SK-N-SH (cell line): Measurements from ENCODE around the gene TXNDC8. TPM values are rescaled to one million over a fixed set of nuclear protein-coding genes. Genes with fewer than 3 reads are reported as not detected.

Source experiments
- CTCF ChIA-PET: fragments of 300-600, 350-600 bp; formaldehyde crosslinking; extraction: SDS; loops from one replicate; lab custom pipeline; 2021; lab: Yijun Ruan, JAX
- POLR2A ChIA-PET: fragments of 350-600 bp; sonication (Branson Sonifier 250); formaldehyde crosslinking; extraction: SDS; loops from one replicate; lab custom pipeline; 2020; ENCODE audit warnings: antibody characterized with exemption, inconsistent platforms; lab: Yijun Ruan, JAX
- DNase-seq: peaks from one replicate; pipeline ENCODE4 v3.0.0; 2012
- H2AFZ ChIP-seq: fragments of 200-600 bp; sonication (generic); 2 replicates; pipeline ENCODE4 v1.8.1; 2016; ENCODE audit warnings: antibody characterized with exemption, mild to moderate bottlenecking, low read depth
- H3F3A ChIP-seq: fragments of 200-600 bp; sonication (generic); replicated peaks from 2 replicates; pipeline ENCODE3; 2016; ENCODE audit warnings: antibody characterized with exemption, mild to moderate bottlenecking; ENCODE audit not compliant: insufficient read depth
- H3K27ac ChIP-seq, 2 experiments: fragments of 200-500 bp in 1 of 2; fragments of 200-600 bp in 1 of 2; sonication (Bioruptor generic) in 1 of 2; sonication (generic), shearing (Covaris generic) in 1 of 2; 2 replicates each; pipeline versions ENCODE4 v1.5.1 to v1.6.1; 2014 to 2016; ENCODE audit warnings: low read depth in 2 of 2, inconsistent platforms in 1 of 2, low read length in 1 of 2, mild to moderate bottlenecking in 1 of 2, mixed read lengths in 1 of 2
- H3K27me3 ChIP-seq: fragments of 200-600 bp; sonication (generic), shearing (Covaris generic); 2 replicates; pipeline ENCODE4 v1.6.1; 2016; ENCODE audit warnings: mixed run types; ENCODE audit not compliant: insufficient read depth
- H3K36me3 ChIP-seq, 2 experiments: fragments of 200-500 bp in 1 of 2; fragments of 200-600 bp in 1 of 2; sonication (Bioruptor generic) in 1 of 2; sonication (generic) in 1 of 2; replicated peaks in 1 of 2; 2 replicates each; pipeline versions ENCODE3 to v1.5.1; 2014 to 2016; ENCODE audit warnings: low read length in 1 of 2, mild to moderate bottlenecking in 1 of 2; ENCODE audit not compliant: insufficient read depth in 2 of 2, control insufficient read depth in 1 of 2
- H3K4me1 ChIP-seq, 2 experiments: fragments of 200-500 bp in 1 of 2; fragments of 200-600 bp in 1 of 2; sonication (Bioruptor generic) in 1 of 2; sonication (generic), shearing (Covaris generic) in 1 of 2; 2 replicates each; pipeline versions ENCODE4 v1.5.1 to v1.6.1; 2014 to 2016; ENCODE audit warnings: low read depth in 1 of 2, low read length in 1 of 2, mixed run types in 1 of 2; ENCODE audit not compliant: insufficient read depth in 2 of 2, control insufficient read depth in 1 of 2
- H3K4me2 ChIP-seq: fragments of 200-600 bp; sonication (generic), shearing (Covaris generic); 2 replicates; pipeline ENCODE4 v1.6.1; 2017; ENCODE audit warnings: mixed run types
- H3K4me3 ChIP-seq, 2 experiments: fragments of 200-500 bp in 1 of 2; fragments of 200-600 bp in 1 of 2; sonication (Bioruptor generic) in 1 of 2; sonication (generic), shearing (Covaris generic) in 1 of 2; 2 replicates each; pipeline versions ENCODE4 v1.5.1 to v1.8.1; 2014 to 2016; ENCODE audit warnings: low read depth in 2 of 2, inconsistent platforms in 1 of 2, low read length in 1 of 2, mild to moderate bottlenecking in 1 of 2, mixed read lengths in 1 of 2, moderate library complexity in 1 of 2
- H3K79me2 ChIP-seq: fragments of 200-600 bp; sonication (generic); 2 replicates; pipeline ENCODE4 v1.8.1; 2017; ENCODE audit warnings: mild to moderate bottlenecking; ENCODE audit not compliant: insufficient read depth
- H3K9ac ChIP-seq: fragments of 200-600 bp; sonication (generic); 2 replicates; pipeline ENCODE4 v1.6.1; 2017; ENCODE audit warnings: mixed run types
- H3K9me2 ChIP-seq: fragments of 200-600 bp; sonication (generic); 2 replicates; pipeline ENCODE4 v1.6.1; 2017; ENCODE audit warnings: mixed run types
- H3K9me3 ChIP-seq: fragments of 200-600 bp; sonication (generic); 2 replicates; pipeline ENCODE4 v1.6.1; 2017; ENCODE audit warnings: mixed run types, mild to moderate bottlenecking, moderate library complexity
- H4K20me1 ChIP-seq: fragments of 200-600 bp; sonication (generic); 2 replicates; pipeline ENCODE4 v1.6.1; 2017; ENCODE audit warnings: mild to moderate bottlenecking, mixed run types; ENCODE audit not compliant: insufficient read depth
- CTCF ChIP-seq: fragments of 200-600 bp; sonication (generic); IDR thresholded peaks from 2 replicates; pipeline ENCODE4 v1.6.1; 2017; ENCODE audit warnings: antibody characterized with exemption, mild to moderate bottlenecking, moderate library complexity
- EP300 ChIP-seq, 2 experiments: IDR thresholded peaks; 2 replicates each; pipeline versions ENCODE4 v1.4.0 to v1.6.1; 2012; ENCODE audit warnings: borderline replicate concordance in 1 of 2, low read depth in 1 of 2, low read length in 1 of 2
- EZH2phosphoT487 ChIP-seq: fragments of 200-600 bp; sonication (generic); IDR thresholded peaks from 2 replicates; pipeline ENCODE4 v1.6.1; 2017; ENCODE audit warnings: low read depth, mixed run types, mild to moderate bottlenecking, antibody characterized with exemption, moderate library complexity, borderline replicate concordance
- GABPA ChIP-seq: IDR thresholded peaks from 2 replicates; pipeline ENCODE4 v1.4.0; 2012; ENCODE audit warnings: low read depth, mild to moderate bottlenecking
- GATA2 ChIP-seq: sonication (generic); formaldehyde crosslinking; IDR thresholded peaks from 2 replicates; pipeline ENCODE4 v1.5.0; 2020; ENCODE audit warnings: mild to moderate bottlenecking, missing genetic modification reagents
- JUND ChIP-seq: IDR thresholded peaks from 2 replicates; pipeline ENCODE4 v1.4.0; 2012
- MAX ChIP-seq: IDR thresholded peaks from 2 replicates; pipeline ENCODE4 v1.4.0; 2012; ENCODE audit warnings: low read depth
- NFIC ChIP-seq: IDR thresholded peaks from 2 replicates; pipeline ENCODE4 v1.4.0; 2012; ENCODE audit warnings: borderline replicate concordance
- RAD21 ChIP-seq: IDR thresholded peaks from 2 replicates; pipeline ENCODE4 v1.6.1; 2012; ENCODE audit warnings: mild to moderate bottlenecking, low read length
- SIN3A ChIP-seq: IDR thresholded peaks from 2 replicates; pipeline ENCODE4 v1.6.1; 2012; ENCODE audit warnings: low read depth, mild to moderate bottlenecking, low read length, moderate library complexity, borderline replicate concordance
- SMC3 ChIP-seq: IDR thresholded peaks from 2 replicates; pipeline ENCODE4 v1.6.1; 2012; ENCODE audit warnings: low read depth, low read length, improper control_type of control experiment
- TEAD4 ChIP-seq: IDR thresholded peaks from 2 replicates; pipeline ENCODE4 v1.4.0; 2012; ENCODE audit warnings: mild to moderate bottlenecking, borderline replicate concordance; ENCODE audit not compliant: insufficient read depth
- WGBS: methylation state at CpG from one replicate; pipeline ENCODE4 v1.1.6; 2017; ENCODE audit warnings: low lambda C conversion rate; 5-methylcytosine and 5-hydroxymethylcytosine counted together
- polyA plus RNA-seq, 3 experiments: library from polyadenylated mRNA; depleted of rRNA; stranded (reverse); fragments of >200 nt; gene quantifications; 2 replicates each; pipeline ENCODE4 v1.2.3, GENCODE V29; 2012
- TF ChIP-seq, protein P1 (sequence below): fragments of 150-350 bp; IDR thresholded peaks from 2 replicates; pipeline ENCODE4 v1.6.1; 2016; ENCODE audit warnings: mild to moderate bottlenecking, low read depth, low read length

Gene TXNDC8
- polyA plus RNA-seq, 1 of the 3 experiments (the other 2 are of a cell fraction): not detected

DNA sequence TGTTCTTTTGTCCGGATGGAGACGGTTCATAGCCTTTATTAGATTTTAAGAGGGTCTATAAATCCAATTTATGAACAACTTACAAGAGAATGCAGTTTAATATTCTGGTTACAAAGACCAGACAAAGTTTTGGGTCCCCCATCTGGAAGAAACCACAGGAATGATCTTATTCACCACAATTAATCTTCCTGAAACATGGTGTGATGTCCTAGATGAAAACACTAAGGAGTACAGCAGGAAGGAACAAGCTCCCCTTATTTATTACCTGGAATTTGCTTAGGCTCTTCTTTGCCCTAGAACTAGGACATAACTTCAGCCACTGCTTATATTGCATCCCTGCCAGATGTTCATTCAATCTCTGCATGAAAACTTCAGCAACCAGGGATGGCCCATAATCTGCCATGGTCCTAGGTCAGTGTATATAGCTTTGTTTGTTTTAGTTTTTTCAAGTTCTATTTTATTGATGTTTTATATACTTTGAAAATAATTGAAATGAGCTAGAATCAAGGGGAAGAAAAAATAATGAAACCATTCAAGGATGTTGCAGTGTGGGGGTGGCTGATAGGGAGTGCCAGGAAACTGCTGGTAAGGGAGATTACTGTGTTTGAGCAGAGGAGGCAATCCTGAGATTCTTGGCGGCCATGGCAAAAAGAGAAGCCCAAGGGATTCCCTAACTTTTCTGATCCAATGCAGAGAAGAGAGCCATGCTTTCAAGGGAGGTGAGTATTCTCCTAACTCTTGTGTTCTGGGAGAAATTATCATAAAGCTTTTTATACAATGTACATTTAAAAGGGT lies 16.8 kb downstream of the TXNDC8 start:
- Histone ChIP-seq H3K27ac (no peak overlapping the region), H3K4me2 (no peak overlapping the region), H3K9me3 (no peaks in the 10 kb centered on the region), H3K9me2 (no peaks in the 10 kb centered on the region), H3K4me1 (no peaks in the 10 kb centered on the region), H3K36me3 (no peaks in the 10 kb centered on the region), H3K9ac (no peak overlapping the region), H4K20me1 (no peaks in the 10 kb centered on the region), H3K27me3 (no peaks in the 10 kb centered on the region), H3K79me2 (no peaks in the 10 kb centered on the region), H2AFZ (no peak overlapping the region), H3F3A (no peaks in the 10 kb centered on the region), H3K4me3 (no peak overlapping the region)
- POLR2A ChIA-PET: no interaction called here
- no peak for DNase-seq
- TF ChIP-seq MAX (no peak), JUND (no peak), EZH2phosphoT487 (no peak), GATA2 (no peak), SMC3 (no peak), RAD21 (no peak), SIN3A (no peak), GABPA (no peak), EP300 (IDR thresholded peaks at IDR 0.05; ENCODE audit: borderline replicate concordance in 1 of 2, low read depth in 1 of 2, low read length in 1 of 2) (no peak), NFIC (no peak)
- TF ChIP-seq, protein P1, sequence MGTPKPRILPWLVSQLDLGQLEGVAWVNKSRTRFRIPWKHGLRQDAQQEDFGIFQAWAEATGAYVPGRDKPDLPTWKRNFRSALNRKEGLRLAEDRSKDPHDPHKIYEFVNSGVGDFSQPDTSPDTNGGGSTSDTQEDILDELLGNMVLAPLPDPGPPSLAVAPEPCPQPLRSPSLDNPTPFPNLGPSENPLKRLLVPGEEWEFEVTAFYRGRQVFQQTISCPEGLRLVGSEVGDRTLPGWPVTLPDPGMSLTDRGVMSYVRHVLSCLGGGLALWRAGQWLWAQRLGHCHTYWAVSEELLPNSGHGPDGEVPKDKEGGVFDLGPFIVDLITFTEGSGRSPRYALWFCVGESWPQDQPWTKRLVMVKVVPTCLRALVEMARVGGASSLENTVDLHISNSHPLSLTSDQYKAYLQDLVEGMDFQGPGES: no peak
- WGBS: 33% methylated on average over 3 of the region's 3 CpGs
- CTCF ChIA-PET: no interaction called here

GRCh38 chr9:110319781-110320492 lies 17.7 kb downstream of the TXNDC8 start:
- WGBS: 32% methylated on average over 4 of the region's 4 CpGs
- Histone ChIP-seq H3K4me1 (no peaks in the 10 kb centered on the region), H4K20me1 (no peaks in the 10 kb centered on the region), H3K79me2 (no peaks in the 10 kb centered on the region), H3K27me3 (no peaks in the 10 kb centered on the region), H2AFZ (no peak overlapping the region), H3F3A (no peaks in the 10 kb centered on the region), H3K36me3 (no peaks in the 10 kb centered on the region), H3K9ac (no peak overlapping the region), H3K27ac (no peak overlapping the region), H3K9me2 (no peaks in the 10 kb centered on the region), H3K4me2 (no peak overlapping the region), H3K9me3 (no peaks in the 10 kb centered on the region), H3K4me3 (no peak overlapping the region)
- POLR2A ChIA-PET: no interaction called here
- TF ChIP-seq, protein P1: no peak
- TF ChIP-seq CTCF: no peak
- TF ChIP-seq TEAD4: no peak
- CTCF ChIA-PET: no interaction called here
- no peak for DNase-seq
